Endometrial microvascular endothelial cells (primary cell): ENCODE results near the gene BRSK2. TPM values are rescaled to one million over a fixed set of nuclear protein-coding genes. Genes with fewer than 3 reads are reported as not detected.

Experiments used
- in situ Hi-C: cut with HindIII; loops from 2 replicates; pipeline ENCODE4 v1.10.0; 2017; ENCODE audit warnings: low sequenced_read_pairs, low pct_unique_long_range_greater_than_20kb; ENCODE audit errors: inconsistent ontology term
- total RNA-seq: library from RNA; depleted of rRNA; stranded (reverse); fragments of >200 nt; gene quantifications from one replicate; pipeline ENCODE4 v1.2.3, GENCODE V29; 2015; ENCODE audit errors: inconsistent ontology term

BRSK2 gene
- total RNA-seq, 1 donor from 2014 or later, result not detected

- in situ Hi-C loops, result no loop called here
Measured at GRCh38 chr11:1469911-1470680, 80.4 kb downstream of the BRSK2 start.

DNA sequence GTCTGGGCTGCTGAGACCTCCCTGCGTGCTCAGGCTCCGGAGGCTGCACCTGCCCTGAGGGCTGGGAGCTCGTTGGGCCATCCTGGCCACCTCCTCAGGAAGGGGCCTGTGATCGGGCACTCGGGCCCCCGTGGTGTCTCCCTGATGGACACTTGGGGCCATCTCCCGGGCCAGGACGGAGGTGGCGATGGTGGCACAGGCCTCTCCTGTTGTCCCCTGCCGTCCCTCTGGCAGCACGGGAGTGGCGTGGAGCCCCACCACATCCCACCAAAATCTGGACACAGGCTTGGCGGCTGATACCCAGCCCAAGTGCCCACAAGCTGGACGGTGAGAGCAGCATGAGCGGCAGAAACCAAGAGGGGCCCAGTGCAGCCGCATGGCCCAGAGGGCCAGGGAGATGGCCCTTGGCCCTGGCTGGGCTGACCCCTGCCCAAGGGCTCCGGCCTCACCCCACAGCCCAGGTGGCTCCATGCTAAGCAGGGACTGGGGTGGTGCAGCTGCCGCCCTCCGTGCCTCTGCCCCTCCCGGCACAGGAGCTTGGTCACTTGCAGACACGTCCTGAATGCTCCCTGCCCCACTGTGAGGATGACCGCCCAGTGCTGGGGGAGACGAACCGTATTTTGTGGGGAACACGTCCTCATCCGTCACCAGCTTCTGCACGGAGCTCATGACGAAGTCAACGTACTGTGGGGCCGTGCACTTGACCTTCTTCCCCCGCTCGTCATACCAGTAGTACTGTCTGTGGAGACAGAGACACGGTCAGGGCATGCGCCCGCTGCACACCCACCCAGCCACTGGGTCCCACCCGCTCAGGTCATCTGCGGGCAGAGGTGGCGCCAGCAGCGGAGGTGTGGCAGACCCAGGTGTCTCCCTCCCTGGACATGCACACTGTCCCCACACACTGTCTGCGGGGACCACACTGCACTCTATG lies 81.2 kb downstream of the BRSK2 start:
- in situ Hi-C loops, result no loop called here

DNA sequence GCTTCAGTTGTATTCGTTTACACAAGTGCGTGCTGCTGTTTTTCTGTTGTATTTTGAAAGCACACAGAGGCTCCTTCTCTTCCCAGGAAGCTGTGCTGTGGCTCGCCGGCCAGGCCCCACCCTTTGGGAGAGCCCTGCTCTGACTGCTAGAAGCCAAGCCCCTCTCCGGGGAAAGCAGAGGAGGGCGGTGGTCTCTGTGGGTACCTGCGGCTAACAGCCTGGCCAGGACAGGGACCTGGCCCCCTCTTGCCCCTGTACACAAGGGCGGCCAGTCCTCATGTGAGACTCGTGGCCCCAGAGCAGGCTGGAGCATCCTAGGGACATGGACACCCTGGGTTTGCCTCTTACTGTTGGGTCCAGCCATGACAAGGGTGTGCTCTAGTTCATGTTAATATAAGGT lies 82.0 kb downstream of the BRSK2 start:
- in situ Hi-C loops, result no loop called here

- in situ Hi-C loops, result no loop called here
Measured at GRCh38 chr11:1472180-1473005, 82.7 kb downstream of the BRSK2 start.

DNA sequence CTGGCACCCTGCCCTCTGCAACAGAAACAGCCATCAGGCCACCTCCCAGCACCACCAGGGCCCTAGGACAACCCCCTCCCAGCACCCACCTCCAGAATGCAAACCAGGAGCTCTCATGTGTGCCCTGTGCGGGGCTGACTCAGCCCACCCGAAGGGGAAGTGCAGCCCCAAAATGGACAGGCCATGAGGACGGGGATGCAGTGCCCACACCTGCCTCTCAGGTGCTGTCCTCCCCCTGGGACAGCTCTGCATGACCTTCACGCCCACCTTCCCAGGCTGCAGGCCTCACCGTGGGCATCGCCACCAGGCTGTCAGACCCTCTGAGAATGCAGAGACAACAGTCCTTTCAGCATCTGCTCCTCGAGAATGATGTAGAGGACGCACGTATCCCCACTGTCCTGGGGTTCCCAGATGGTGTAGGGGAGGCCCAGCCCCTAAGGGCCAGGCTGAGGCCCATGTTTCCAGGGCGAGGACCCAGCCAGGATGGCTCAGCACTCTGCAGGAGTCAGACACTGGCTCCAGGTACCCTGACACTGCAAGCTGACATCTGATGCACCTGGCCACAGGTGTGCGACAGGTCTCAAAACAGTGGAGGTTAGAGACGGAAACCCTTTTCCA lies 83.4 kb downstream of the BRSK2 start:
- in situ Hi-C loops, result no loop called here

DNA sequence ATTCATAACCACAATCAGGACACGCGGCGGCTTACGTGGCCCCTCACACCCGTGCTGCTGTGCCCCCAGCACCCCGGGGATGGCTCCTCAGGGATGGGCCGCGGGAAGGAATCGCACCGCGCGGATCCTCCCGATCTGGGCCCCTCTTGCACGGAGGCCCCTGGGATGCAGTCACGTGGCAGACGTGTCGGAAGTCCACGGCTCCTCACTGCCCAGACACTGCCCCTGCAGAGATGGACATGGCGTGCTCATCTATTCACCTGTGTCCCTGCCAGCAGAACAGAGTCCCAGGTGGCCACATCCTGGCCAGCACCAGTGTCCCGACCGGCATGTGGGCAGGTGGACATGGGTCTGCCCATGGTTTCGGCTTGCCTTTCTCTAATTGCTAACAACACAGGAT lies 84.1 kb downstream of the BRSK2 start:
- in situ Hi-C loops, result no loop called here

DNA sequence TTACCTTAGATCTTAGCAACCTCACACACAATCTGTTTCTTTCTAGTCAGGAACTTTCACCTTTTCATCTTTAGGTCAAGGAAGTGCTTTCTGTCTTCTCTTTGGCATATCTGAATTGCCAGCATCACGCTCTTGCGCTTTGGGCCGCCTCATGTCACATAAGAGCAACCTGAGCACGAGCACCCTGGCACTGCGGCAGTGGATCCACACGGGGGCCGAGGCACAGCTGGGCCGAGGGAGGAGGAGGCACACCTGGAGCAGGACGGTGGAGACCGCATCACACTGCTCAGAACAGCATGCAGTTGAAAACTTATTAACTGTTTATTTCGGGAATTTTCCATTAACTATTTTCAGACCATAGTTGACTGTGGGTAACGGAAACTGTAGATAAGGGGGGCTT lies 86.1 kb downstream of the BRSK2 start:
- in situ Hi-C loops, result no loop called here

- in situ Hi-C loops, result no loop called here
Measured at GRCh38 chr11:1476940-1477736, 87.4 kb downstream of the BRSK2 start.

DNA sequence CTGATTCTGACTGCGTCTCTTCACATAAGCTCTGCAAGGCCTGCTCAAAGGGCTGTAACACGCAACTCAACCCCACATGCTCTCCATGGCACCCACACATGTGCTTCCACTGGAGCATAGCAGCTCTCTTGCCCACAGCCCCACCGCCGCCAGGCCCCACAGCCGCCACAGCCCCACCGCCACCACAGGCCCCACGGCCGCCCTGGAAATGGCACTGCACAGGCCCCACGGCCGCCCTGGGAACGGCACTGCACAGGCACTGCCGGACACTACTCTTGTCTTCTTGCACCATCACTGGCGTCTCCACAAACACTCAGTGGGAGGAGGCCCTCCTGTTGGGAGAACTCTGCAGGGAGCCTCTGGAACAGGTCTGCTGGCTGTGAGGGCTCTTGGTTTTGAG lies 88.3 kb downstream of the BRSK2 start:
- in situ Hi-C loops, result no loop called here

DNA sequence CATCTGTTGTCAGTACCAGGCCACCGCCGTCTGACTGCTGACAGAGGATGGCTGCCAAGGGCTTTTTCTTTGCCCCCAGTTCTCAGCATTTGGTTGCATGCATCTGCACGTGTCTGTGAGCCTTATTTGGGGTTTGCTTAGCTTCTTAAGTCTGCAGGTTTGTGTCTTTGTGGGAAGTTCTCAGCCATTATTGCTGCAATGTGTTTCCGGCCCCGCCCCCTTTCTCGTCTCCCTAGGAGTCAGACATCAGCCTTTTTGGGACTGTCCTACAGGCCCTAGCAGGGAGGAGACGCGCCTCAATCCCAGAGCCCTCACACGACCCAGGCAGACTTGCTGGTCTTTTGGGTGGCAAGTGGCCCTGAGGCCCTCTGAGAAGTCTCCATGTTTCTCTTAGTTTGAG lies 88.8 kb downstream of the BRSK2 start:
- in situ Hi-C loops, result no loop called here

DNA sequence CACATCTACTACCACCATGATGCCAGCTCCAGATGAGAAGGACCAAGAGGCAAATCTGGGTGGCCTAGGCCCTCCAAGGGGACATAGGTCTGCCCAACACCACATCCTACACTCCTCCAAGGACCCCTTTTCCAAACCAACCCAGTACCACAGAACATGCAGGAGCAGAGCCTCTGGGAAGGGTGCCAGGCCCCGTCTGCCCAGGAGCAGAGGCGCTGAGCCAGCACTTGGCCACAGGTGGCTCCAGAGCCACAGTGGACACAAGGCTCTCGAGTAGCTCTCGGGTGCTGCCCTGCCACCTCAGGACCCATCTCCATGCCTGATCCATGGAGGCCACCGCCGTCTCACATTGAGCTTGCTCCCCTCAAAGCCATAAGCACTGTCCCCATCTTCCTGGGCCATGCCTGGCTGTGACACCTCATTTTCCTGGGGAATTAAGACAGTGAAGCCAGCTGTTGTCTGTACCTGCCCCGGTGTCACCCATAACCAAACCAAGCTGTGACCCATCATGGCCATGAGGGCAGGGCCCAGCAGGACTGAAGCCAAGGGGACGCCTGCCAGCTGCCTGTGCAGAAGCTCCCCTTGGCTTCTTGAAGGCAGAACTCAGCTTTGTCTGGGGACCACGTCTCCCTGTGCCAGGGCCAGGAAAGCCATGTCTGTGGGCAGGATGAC lies 89.4 kb downstream of the BRSK2 start:
- in situ Hi-C loops, result no loop called here

GRCh38 chr11:1479678-1480118 lies 90.0 kb downstream of the BRSK2 start:
- in situ Hi-C loops, result no loop called here

DNA sequence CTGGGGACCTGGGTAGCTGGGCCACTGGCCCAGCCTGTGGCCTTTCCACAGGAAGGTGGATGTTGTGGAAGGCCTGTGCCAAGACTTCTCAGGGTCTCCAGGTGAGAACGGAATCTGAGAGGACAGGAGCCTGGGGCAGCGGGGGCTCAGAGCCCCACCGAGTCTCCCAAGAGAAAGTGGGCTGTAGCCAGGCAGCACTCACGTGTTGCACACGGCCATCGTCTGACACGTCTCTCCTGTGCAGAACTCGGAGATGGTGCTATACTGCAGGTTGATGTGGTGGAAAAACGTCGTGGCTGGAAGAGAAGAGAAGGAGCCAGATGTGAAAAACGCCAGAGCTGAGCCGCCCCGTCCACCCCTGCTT lies 90.4 kb downstream of the BRSK2 start:
- in situ Hi-C loops, result no loop called here

DNA sequence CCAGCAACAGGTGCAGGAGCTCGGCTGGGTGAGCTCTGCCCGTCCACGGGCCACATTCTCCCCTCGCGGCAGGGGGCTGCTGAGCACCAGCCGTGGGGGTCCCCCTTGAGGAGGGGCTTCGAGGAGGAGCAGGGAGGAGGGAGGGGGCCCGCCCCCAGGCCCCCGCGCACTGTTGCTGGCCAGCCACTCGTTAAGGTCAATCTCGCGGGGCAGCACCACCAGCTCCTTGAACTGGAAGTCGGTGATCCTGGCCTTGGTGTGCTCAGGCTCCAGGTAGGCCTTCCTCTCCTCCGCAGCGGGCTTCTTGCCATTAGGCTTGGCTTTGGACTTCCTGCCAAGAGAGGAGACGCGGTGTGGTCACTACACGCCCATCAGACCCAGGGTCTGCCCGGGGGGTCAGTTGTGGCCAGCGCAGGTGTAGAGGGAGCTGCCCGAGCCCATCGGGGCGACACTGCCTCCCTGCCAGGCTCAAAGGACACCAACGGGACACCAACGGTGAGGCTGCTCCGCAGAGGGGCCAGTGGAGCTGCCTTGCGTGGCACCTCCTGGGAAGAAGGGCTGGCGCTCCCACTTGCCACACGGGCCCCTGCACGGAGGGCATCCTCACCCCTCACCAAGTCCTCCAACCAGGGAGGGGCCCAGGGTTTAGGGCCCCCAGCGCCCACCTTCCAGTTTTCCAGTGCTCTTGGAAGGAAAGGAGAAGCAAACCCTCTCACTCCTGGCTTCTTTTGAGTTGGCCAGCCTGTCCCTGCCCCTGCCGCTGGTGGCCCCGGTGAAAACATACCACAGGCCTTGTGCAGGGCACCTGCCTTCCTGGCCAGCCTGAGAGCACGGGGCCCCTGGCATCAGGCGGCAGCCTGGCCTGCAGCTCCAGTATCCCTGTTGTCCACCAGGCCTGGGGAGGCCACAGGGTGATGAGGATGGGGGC lies 91.1 kb downstream of the BRSK2 start:
- in situ Hi-C loops, result no loop called here

GRCh38 chr11:1481483-1481825 lies 91.7 kb downstream of the BRSK2 start:
- in situ Hi-C loops, result no loop called here

DNA sequence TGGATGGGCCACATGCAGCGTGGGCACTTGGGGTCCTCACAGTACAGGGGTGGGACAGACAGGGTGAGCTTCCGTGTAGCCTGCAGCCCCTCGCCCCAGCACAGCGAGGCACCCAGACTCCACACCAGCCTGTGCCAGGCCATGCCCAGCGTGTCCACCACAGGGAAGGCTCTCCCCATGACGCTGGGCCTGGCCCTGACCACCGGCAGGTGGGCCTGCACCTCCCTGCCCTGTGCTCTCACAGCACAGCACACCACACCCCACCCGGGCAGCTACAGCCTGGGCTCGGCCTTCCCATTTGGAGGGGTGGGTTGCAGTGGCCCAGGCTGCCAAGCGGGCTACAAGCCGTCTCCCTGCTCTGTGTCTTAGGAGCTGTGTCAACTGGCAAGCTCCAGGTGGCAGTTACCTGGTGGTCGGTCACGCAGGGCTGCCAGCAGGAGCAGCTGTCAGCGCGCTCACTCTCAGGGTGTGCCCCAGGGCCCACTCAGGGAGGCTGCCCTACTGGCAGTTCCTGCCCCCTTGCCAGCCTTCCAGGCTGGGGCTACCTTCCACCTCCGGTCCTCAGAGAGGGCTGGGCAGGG lies 92.2 kb downstream of the BRSK2 start:
- in situ Hi-C loops, result no loop called here
